HEK293T (cell line): ENCODE data around the gene POU6F1.

Source experiments
- CTCF ChIA-PET: fragments of 350-600 bp; formaldehyde crosslinking; extraction: SDS; loops from one replicate; lab custom pipeline; 2021; ENCODE audit warnings: antibody characterized with exemption, inconsistent platforms; lab: Yijun Ruan, JAX
- POLR2A ChIA-PET: fragments of 350-600 bp; formaldehyde crosslinking; extraction: SDS; loops from one replicate; lab custom pipeline; 2020; ENCODE audit warnings: antibody characterized with exemption, inconsistent platforms; lab: Yijun Ruan, JAX
- DNase-seq: peaks from one replicate; pipeline ENCODE4 v3.0.0; 2012; ENCODE audit warnings: mixed read lengths; ENCODE audit errors: extremely low spot score
- ARNT ChIP-seq: fragments of 450-650 bp; IDR thresholded peaks from 2 replicates; pipeline ENCODE4 v1.6.1; 2017; ENCODE audit warnings: mild to moderate bottlenecking
- BHLHE40 ChIP-seq: fragments of 450-650 bp; IDR thresholded peaks from 2 replicates; pipeline ENCODE4 v1.6.1; 2016; ENCODE audit warnings: mild to moderate bottlenecking, moderate library complexity, borderline replicate concordance
- CTBP1 ChIP-seq: fragments of 450-650 bp; IDR thresholded peaks from 2 replicates; pipeline ENCODE4 v1.6.1; 2016; ENCODE audit warnings: borderline replicate concordance
- ELF4 ChIP-seq: fragments of 450-650 bp; IDR thresholded peaks from 2 replicates; pipeline ENCODE4 v1.6.1; 2017; ENCODE audit warnings: antibody characterized with exemption
- FOXA1 ChIP-seq: fragments of 450-650 bp; IDR thresholded peaks from 2 replicates; pipeline ENCODE4 v1.6.1; 2016; ENCODE audit warnings: mild to moderate bottlenecking
- FOXK2 ChIP-seq: fragments of 450-650 bp; IDR thresholded peaks from 2 replicates; pipeline ENCODE4 v1.6.1; 2016; ENCODE audit warnings: mild to moderate bottlenecking
- FOXM1 ChIP-seq: fragments of 450-650 bp; IDR thresholded peaks from 2 replicates; pipeline ENCODE4 v1.6.1; 2017; ENCODE audit warnings: mild to moderate bottlenecking, borderline replicate concordance
- HDGF ChIP-seq: fragments of 450-650 bp; IDR thresholded peaks from 2 replicates; pipeline ENCODE4 v1.6.1; 2017; ENCODE audit warnings: antibody characterized with exemption, borderline replicate concordance
- L3MBTL2 ChIP-seq: fragments of 450-650 bp; conservative IDR thresholded peaks from 2 replicates; pipeline ENCODE4 v1.6.1; 2016; ENCODE audit warnings: mild to moderate bottlenecking
- LEF1 ChIP-seq: fragments of 450-650 bp; IDR thresholded peaks from 2 replicates; pipeline ENCODE4 v1.6.1; 2017; ENCODE audit warnings: mild to moderate bottlenecking, borderline replicate concordance
- NFRKB ChIP-seq: fragments of 450-650 bp; IDR thresholded peaks from 2 replicates; pipeline ENCODE4 v1.6.1; 2016; ENCODE audit warnings: mild to moderate bottlenecking, moderate library complexity
- PKNOX1 ChIP-seq: fragments of 450-650 bp; IDR thresholded peaks from 2 replicates; pipeline ENCODE4 v1.6.1; 2016
- SP1 ChIP-seq: fragments of 450-650 bp; IDR thresholded peaks from 2 replicates; pipeline ENCODE4 v1.6.1; 2017
- SUZ12 ChIP-seq: fragments of 450-650 bp; IDR thresholded peaks from 2 replicates; pipeline ENCODE4 v1.6.1; 2016; ENCODE audit warnings: mild to moderate bottlenecking
- TARDBP ChIP-seq: fragments of 450-650 bp; IDR thresholded peaks from 2 replicates; pipeline ENCODE4 v1.6.1; 2016
- ZNF384 ChIP-seq: fragments of 450-650 bp; IDR thresholded peaks from 2 replicates; pipeline ENCODE4 v1.6.1; 2016

Gene POU6F1

DNA sequence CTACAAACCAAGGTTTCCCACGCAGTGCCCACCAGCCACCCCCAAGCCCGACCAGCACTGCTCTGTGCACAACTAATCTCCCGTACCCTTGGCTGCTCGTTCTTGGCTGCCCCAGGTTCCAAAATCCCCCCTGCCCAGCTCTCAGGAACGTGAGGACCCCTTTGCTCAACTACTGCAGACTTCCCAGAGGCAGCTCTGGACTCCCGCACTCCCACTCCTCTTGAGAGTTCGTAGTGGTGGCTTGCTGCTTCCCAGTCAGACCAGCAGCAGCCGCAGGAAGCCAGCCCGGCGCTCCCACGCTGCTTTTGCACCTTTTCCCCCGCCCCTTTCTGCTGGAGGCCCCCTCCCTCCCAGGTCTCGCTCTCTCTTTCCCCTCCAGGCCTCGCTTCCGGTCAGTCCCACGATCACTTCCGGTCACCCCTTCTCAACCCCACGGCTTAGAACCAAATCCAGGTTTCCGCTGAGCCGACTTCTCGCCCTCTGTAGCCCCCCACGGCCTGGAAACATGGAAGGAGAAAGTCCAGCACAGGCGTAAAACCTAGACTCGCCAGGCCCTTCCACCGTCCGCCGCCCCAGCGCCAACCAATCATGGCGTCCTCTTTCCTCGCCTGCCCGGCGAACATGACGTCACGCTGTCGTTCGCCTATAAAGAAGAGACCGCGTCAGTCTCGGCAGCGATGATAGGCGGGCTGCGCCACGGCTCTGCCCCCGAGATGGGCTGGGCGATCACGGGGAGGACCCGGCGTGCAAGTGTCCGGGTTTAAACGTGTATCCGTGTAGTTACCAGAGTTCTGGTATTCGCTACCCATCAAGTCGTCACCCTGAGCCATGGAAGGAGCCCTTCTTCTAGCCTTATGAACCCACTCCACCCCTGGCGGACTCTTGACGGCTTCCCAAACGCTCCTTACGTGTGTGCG lies 45.1 kb downstream of the POU6F1 start, which contains the start of gene TFCP2:
Gene TFCP2 (minus strand): TSS at position 621 of the 917 bp plus-strand sequence. CDS start 713 bp downstream, outside the sequence.
- ChIA-PET POLR2A (interaction anchor here (0.7 to 1.5 kb wide), 4 partner anchors 11 to 89 kb away, joined by 3 to 5 read pairs (median 4); partner anchors contain the start of genes CSRNP2 and POU6F1), CTCF (no interaction called here)
- TF ChIP-seq LEF1 (no peak), FOXK2 (no peak), CTBP1 (no peak), HDGF (0 out of 2 replicates have a peak, but pooled peaks have one; percentile 34), PKNOX1 (peak; percentile 92), ELF4 (0 out of 2 replicates have a peak, but pooled peaks have one; percentile 54), TARDBP (no peak), ARNT (no peak), L3MBTL2 (peak; percentile 83), NFRKB (no peak)
- DNase-seq = peak; percentile 92

DNA sequence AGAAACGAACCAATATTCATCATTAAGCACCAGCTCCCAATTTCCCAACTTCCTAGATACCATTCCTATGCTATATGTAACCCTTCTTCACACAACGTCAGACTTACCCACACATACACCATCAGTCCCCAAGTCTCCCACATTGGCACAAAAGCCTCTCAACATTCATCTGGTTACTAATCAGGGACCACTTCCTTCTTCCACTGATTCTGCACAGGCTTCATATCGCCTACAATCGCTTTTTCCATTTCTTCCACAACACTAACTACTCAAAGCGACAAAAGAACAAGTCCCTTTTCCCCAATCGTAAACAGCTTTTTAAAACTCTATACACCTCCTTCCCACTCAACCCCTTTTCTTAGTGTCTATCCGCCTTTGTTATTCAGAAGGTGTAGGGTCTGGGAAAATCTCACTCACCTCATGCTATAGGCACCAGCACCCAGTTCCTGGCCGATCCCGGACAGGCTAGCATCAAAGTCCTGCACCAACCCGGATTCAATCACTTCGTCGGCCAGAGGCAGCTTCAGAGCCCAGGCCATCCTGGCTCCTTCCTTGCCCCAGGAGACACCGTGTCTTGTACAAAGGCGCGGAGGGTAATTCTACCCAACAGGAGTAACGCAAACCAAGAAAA lies 45.9 kb downstream of the POU6F1 start:
- CTCF ChIA-PET = no interaction called here
- no peak for DNase-seq
- TF ChIP-seq FOXK2 (no peak), LEF1 (no peak), SP1 (no peak)
- POLR2A ChIA-PET = interaction anchor here (0.7 to 1.5 kb wide), 5 partner anchors 12 to 90 kb away, joined by 3 to 5 read pairs (median 3); partner anchors contain the start of genes CSRNP2 and POU6F1

GRCh38 chr12:51163795-51164194 lies 54.1 kb downstream of the POU6F1 start:
- DNase-seq = no peak
- TF ChIP-seq SUZ12 (no peak), FOXK2 (no peak), TARDBP (no peak), PKNOX1 (no peak), L3MBTL2 (no peak), LEF1 (no peak), NFRKB (no peak)
- CTCF ChIA-PET = no interaction called here
- POLR2A ChIA-PET = no interaction called here

DNA sequence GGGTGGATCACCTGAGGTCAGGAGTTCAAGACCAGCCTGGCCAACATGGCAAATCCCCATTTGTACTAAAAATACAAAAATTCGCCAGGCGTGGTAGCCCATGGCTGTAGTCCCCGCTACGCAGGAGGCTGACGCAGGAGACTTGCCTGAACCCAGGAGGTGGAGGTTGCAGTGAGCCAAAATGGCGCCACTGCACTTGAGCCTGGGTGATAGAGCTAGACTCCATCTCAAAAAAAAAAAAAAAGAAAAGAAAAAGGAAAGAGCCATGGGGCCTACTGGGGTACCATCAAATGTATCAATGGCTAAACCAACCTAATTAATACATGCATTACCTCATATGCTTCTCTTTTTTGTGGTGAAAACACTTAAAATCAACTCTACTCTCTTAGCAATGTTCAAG lies 55.6 kb downstream of the POU6F1 start:
- DNase-seq = no peak
- no peak for TF ChIP-seq ARNT
- no peak for TF ChIP-seq BHLHE40
- no peak for TF ChIP-seq L3MBTL2
- TF ChIP-seq FOXA1 = no peak
- no peak for TF ChIP-seq HDGF
- TF ChIP-seq ELF4 = no peak
- TF ChIP-seq NFRKB = no peak
- TF ChIP-seq ZNF384 = no peak
- ChIA-PET CTCF (no interaction called here), POLR2A (no interaction called here)

DNA sequence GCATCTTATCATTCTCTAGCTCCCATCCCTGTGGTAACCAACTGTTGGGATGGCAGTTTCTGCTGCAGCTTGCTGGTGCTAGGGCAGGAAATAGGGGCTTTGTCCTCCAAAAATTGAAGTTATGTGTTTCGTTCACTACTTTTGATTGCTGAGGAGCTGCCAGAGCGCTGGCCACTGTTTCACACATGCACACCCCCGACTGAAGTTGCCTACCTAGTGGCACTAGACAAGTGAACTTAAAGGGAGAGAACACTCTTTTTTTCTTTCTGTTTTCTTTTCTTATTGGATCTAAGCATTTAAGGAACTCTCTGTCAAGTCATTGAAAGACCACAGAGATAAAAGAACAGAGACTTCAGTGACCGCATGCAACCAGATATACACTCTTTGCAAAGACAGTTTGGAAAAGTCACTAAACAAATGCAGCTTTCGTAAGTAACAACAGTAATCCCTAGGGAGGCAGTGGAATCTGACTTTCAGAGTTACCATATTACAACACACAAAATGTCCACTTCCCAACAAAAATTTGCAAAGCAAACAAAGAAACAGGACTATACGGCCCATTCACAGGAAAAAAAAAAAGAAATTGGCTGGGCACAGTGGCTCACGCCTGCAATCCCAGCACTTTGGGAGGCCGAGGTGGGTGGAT lies 56.9 kb downstream of the POU6F1 start:
- POLR2A ChIA-PET = no interaction called here
- no peak for DNase-seq
- no peak for TF ChIP-seq L3MBTL2
- TF ChIP-seq FOXA1 = no peak
- TF ChIP-seq FOXM1 = no peak
- CTCF ChIA-PET = no interaction called here

GRCh38 chr12:51156245-51156765 lies 61.6 kb downstream of the POU6F1 start:
- ChIA-PET POLR2A (no interaction called here), CTCF (no interaction called here)
- DNase-seq = no peak
- TF ChIP-seq ARNT (no peak), FOXA1 (no peak), ZNF384 (no peak), CTBP1 (no peak), SUZ12 (no peak), L3MBTL2 (no peak), ELF4 (no peak), FOXM1 (no peak), LEF1 (no peak), HDGF (no peak), NFRKB (no peak), TARDBP (no peak), PKNOX1 (no peak), FOXK2 (no peak), SP1 (no peak), BHLHE40 (no peak)
